Measurements from ENCODE around the gene EIF4A2.

DNA sequence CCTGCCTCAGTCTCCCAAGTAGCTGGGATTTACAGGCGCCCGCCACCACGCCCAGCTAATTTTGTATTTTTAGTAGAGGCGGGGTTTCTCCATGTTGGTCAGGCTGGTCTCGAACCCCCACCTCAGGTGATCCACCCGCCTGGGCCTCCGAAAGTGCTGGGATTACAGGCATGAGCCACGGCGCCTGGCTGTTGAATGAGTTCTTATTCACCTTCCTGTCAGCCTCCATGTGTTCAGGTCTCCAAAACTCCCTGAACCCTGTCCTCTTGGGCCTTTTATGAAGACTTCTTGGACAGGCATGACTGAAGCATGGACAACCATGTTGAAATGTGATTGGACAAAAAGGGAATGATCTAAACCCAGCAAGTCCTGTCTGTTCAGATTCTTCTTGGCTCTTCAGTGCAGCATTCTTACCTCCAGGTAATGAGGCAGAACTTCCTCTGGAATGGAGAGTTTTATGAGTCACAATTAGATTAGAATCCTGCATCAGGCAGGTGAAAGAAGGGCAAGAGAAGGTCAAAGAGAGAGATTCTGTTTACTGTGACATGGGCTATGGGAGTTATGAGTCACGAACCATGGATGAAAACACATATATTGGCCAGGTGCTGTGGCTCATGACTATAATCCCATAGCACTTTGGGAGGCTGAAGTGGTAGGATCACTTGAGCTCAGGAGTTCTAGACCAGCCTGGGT is 23.1 kb upstream of the EIF4A2 start:
- TF ChIP-seq, protein P1, sequence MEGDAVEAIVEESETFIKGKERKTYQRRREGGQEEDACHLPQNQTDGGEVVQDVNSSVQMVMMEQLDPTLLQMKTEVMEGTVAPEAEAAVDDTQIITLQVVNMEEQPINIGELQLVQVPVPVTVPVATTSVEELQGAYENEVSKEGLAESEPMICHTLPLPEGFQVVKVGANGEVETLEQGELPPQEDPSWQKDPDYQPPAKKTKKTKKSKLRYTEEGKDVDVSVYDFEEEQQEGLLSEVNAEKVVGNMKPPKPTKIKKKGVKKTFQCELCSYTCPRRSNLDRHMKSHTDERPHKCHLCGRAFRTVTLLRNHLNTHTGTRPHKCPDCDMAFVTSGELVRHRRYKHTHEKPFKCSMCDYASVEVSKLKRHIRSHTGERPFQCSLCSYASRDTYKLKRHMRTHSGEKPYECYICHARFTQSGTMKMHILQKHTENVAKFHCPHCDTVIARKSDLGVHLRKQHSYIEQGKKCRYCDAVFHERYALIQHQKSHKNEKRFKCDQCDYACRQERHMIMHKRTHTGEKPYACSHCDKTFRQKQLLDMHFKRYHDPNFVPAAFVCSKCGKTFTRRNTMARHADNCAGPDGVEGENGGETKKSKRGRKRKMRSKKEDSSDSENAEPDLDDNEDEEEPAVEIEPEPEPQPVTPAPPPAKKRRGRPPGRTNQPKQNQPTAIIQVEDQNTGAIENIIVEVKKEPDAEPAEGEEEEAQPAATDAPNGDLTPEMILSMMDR (conservative IDR thresholded peaks at IDR 0.05; ENCODE audit: low read length): no peak
- no peak for TF ChIP-seq EZH2phosphoT487 (IDR thresholded peaks at IDR 0.05; ENCODE audit: borderline replicate concordance)
